GM19043 (cell line): ENCODE results near the gene SEC61A1.

Experiments
- ATAC-seq: cut with Tn5 transposase; IDR thresholded peaks from one replicate; pipeline ENCODE4 v1.9.1; 2021; ENCODE audit warnings: low read depth; ENCODE audit not compliant: unreplicated experiment

The SEC61A1 gene

DNA sequence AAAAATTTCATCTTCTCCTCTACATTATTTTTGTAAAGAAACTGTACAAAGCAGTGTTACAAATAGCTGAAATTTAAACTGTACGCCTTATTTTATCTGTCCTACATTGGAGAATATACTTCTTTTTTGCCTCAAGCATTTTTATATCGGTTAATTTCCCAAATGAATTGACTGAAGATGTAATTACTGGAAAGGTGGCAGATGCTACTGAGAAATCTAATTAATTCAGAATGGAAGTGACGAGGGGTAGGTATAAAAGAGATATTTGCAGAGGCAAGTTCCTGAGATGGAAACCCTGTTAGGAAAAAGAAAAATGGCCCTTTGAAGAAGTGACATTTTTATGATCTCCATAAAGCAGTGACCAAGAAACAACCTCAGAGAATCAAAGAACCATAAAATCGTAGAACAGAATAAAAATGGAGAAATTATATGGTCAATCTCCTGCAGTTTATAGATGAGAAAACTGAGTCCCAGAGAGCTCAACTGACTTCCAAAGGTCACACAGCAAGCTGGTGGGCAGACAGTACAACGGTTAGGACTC lies 51.0 kb downstream of the SEC61A1 start:
- ATAC-seq, result no peak

DNA sequence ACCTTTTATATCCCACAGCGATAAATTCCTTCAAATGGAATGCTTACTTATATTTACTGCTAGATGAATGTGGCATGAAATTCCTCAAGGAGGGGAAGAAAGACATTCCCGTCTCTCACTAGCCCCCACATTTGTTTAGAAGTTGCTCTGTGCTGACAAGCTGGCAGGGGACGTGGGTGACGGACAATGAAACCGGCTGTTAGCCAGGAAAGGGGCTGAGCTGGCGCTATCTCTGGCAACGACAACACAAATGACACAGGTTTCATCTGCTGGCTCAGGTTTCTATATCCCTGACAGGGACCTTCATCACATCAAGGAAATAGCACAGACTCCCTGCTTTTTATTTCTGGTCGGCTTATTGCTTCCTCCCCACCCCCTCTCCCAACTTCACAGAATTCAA lies 55.6 kb downstream of the SEC61A1 start:
- ATAC-seq, result no peak

DNA sequence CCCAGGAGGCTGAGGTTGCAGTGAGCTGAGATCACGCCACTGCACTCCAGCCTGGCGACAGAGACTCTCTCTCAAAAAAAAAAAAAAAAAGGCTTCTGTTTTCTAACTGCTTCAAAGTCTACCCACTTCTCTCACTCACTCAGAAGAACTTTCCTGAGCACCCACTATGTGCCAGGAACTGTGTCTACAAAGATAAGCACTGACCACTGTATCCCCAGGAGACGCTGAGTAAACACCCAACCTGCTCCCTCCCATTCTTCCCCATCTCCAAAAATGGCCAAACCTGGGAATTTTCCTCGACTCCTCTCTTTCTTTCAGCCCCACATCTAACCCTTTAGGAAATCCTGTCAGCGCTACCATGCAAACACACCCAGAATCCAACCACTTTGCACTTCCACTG lies 58.9 kb downstream of the SEC61A1 start:
- no peak for ATAC-seq

DNA sequence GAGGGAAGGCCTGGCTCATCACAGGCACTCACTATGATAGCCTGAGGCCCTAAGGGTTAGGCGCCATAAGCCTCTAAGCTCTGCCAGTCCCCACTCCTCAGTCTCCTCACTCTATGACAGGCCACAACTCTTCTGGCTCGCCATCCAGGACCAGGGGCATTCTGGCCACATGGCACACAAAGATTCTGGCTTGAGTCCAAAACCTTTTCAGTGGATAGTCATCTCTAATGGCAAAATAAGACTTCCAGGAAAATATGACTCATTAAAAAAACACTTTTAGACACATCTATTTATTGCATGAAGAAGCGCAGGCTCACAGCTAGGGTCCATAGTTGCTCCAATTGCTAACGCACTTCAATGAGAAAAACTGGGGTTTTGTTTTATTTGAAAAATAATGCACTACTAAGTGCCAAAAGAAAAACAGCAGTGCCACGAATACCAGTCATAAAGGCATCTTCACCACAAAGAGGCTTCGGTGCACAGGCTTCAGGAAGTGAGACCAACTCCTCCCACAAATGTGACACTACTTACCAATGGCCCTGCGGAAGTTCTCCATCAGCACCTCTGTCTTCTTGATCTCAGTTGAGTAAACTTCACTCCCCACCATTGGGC lies 60.2 kb downstream of the SEC61A1 start:
- no peak for ATAC-seq

DNA sequence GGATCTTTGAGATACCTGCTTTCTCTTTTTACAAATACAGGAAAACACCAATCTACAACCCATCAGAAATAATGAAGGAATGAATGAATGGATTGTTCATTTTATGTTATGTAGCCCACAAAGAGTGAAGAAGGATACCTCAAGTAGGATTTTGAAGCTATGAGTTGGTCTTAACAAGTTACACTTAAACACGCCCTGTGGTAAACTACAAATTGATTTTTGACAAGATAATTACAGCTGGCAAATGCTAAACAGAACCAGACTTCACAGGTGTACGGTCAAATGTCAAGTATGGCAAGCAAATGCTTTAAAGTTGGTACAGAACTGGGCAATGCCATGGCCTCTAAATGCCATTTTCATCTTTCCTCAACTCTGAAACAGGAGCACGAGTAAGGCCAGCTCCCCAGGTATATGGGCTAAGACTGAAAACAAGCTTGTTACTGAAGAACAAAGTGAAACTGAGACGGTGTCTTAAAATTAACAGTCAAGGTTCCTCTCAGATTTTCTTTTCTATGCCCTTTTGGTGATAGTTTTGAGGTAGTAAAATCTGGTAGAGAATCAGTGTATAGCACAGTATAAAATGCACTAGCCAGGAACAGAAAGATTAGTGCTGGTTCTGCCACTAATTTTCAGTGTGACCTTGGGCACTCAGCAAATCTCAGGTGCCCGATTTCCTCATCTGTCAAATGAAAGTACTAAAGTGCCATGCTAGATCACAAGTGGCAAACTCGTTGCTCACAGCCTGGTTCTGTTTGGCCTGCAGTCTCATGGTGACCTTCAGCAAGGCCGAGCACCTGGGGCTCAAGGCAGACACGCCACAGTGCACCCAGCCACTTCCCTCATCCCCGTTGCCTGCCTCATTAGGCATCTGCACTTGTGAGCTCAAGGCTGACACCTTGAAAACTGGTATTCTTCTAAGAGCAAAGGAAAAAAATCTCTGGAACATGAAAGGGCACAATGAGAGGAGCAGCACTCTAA lies 61.9 kb downstream of the SEC61A1 start:
- peak; percentile 66 for ATAC-seq
